Panc1 (cell line): ENCODE data around the gene NUDT3. TPM values are rescaled to one million over a fixed set of nuclear protein-coding genes. Genes with fewer than 3 reads are reported as not detected.

ENCODE experiments used
- ATAC-seq: fragments of 200-7000 bp; cut with Tn5 transposase; 2 replicates; pipeline ENCODE4 v1.9.1; 2020; ENCODE audit warnings: mild to moderate bottlenecking, moderate library complexity
- BruUV-seq: library from RNA; stranded (reverse); fragments of 400-500 nt; replicated peaks from 2 replicates; lab custom pipeline; 2021; lab: Mats Ljungman, UMichigan
- CTCF ChIA-PET: fragments of 300-600 bp; sonication (Branson Sonifier 250); formaldehyde crosslinking; loops from one replicate; lab custom pipeline; 2022; ENCODE audit warnings: antibody characterized with exemption; lab: Charles Lee
- POLR2A ChIA-PET: fragments of 300-600 bp; sonication (Branson Sonifier 250); formaldehyde crosslinking; loops from one replicate; lab custom pipeline; 2022; ENCODE audit warnings: antibody characterized with exemption; lab: Charles Lee
- DNase-seq: peaks from one replicate; pipeline ENCODE4 v3.0.0-alpha.2; 2010; ENCODE audit warnings: low read depth, low spot score
- H3K27ac ChIP-seq: 2 replicates; pipeline ENCODE4 v1.5.1; 2011; ENCODE audit warnings: mild to moderate bottlenecking, low read length, inconsistent platforms
- H3K27me3 ChIP-seq: fragments of 200-500 bp; sonication (Bioruptor generic); 2 replicates; pipeline ENCODE4 v1.6.0; 2014; ENCODE audit warnings: low read length, inconsistent platforms; ENCODE audit not compliant: control insufficient read depth, insufficient read depth
- H3K36me3 ChIP-seq: fragments of 200-500 bp; sonication (Bioruptor generic); 2 replicates; pipeline ENCODE4 v1.5.1; 2014; ENCODE audit warnings: inconsistent platforms, mild to moderate bottlenecking, low read length, moderate library complexity; ENCODE audit not compliant: control insufficient read depth, insufficient read depth
- H3K4me1 ChIP-seq: 2 replicates; pipeline ENCODE4 v1.5.1; 2011; ENCODE audit warnings: inconsistent platforms, mild to moderate bottlenecking, low read length, moderate library complexity; ENCODE audit not compliant: control insufficient read depth, insufficient read depth
- H3K4me3 ChIP-seq, 2 experiments: 2 replicates each; pipeline ENCODE4 v1.5.1; 2011 to 2012; ENCODE audit warnings: low read depth in 2 of 2, low read length in 2 of 2, mild to moderate bottlenecking in 2 of 2, inconsistent platforms in 1 of 2, moderate library complexity in 1 of 2
- H3K9me3 ChIP-seq: fragments of 200-500 bp; sonication (Bioruptor generic); 2 replicates; pipeline ENCODE4 v1.5.1; 2014; ENCODE audit warnings: low read depth, mild to moderate bottlenecking, inconsistent platforms, low read length, moderate library complexity; ENCODE audit not compliant: control insufficient read depth, insufficient read depth
- POLR2AphosphoS5 ChIP-seq: IDR thresholded peaks from 2 replicates; pipeline ENCODE4 v1.6.1; 2012; ENCODE audit warnings: mild to moderate bottlenecking, low read depth, low read length, moderate library complexity
- SIN3A ChIP-seq: IDR thresholded peaks from 2 replicates; pipeline ENCODE4 v1.6.1; 2012; ENCODE audit warnings: low read depth, mild to moderate bottlenecking, low read length, moderate library complexity, borderline replicate concordance; ENCODE audit not compliant: insufficient read depth
- TCF7L2 ChIP-seq: IDR thresholded peaks from 2 replicates; pipeline ENCODE4 v1.6.1; 2011; ENCODE audit warnings: mild to moderate bottlenecking, low read depth, low read length, inconsistent platforms
- in situ Hi-C: cut with HindIII; loops from 2 replicates; pipeline ENCODE4 v1.10.0; 2016; ENCODE audit warnings: low sequenced_read_pairs, low pct_unique_long_range_greater_than_20kb
- intact Hi-C: fragments of 100-400 bp; cut with micrococcal nuclease; formaldehyde crosslinking; loops from one replicate; pipeline ENCODE4 v1.10.0; 2022; ENCODE audit not compliant: unreplicated experiment
- total RNA-seq: library from RNA; stranded (reverse); gene quantifications from one replicate; pipeline ENCODE4 v1.2.1, GENCODE V29; 2021; ENCODE audit not compliant: unreplicated experiment
- TF ChIP-seq, protein P1 (sequence below): fragments of 450-650 bp; IDR thresholded peaks from 2 replicates; pipeline ENCODE4 v1.5.1; 2017; ENCODE audit warnings: mild to moderate bottlenecking
- TF ChIP-seq, protein P2 (sequence below), 2 experiments: IDR thresholded peaks; 2 replicates each; pipeline ENCODE4 v1.6.1; 2011 to 2012; ENCODE audit warnings: low read depth in 2 of 2, control low read depth in 1 of 2, low read length in 1 of 2, mild to moderate bottlenecking in 1 of 2, moderate library complexity in 1 of 2; ENCODE audit not compliant: insufficient read depth in 1 of 2

NUDT3 gene
- total RNA-seq, 1 experiment from 2014 or later: 25.9 TPM

DNA sequence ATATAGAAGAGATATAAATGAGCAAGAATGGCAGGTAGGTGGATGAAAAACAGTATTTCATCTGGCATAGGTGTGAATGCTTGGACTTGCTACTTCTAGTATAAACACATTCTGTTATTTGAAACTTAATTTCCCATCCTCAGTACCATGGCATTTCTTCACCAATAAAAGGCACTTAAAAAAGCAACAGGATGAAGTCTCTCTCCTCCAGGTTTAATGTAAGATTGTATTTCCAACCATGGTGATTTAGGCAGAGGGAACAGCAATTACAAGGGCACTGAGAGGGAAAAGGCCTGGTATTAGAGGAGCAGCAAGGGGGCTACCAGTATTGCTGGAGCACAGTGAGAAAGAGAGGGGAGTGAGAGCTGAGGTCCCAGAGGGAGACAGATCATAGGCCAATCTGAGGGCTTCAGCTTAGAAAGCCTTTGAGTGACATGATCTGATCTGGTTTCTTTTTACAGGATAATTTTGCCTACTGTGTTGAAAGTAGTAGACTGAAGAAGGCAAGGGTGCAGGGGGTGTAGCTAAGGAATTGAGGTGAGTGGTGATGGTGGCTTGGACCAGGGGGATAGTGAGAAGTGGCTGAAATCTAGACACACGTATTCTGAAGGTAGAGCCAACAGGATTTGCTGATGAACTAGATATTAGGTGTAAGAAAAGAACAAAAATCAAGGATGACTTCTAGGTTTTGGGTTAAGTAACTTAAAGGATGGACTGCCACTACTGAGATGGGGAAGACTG is 75.9 kb downstream of the NUDT3 start:
- Histone ChIP-seq H3K36me3 (no peaks in the 10 kb centered on the region), H3K4me3 (no peak overlapping the region), H3K27me3 (no peaks in the 10 kb centered on the region), H3K4me1 (no peaks in the 10 kb centered on the region), H3K27ac (no peak overlapping the region), H3K9me3 (no peaks in the 10 kb centered on the region)
- no peak; the same call in 1 of the 2 replicates for ATAC-seq
- intact Hi-C loops (no loop called here), in situ Hi-C loops (no loop called here)
- POLR2A ChIA-PET: no interaction called here
- CTCF ChIA-PET: no interaction called here
- TF ChIP-seq SIN3A: no peak
- no peak for TF ChIP-seq TCF7L2
- TF ChIP-seq POLR2AphosphoS5: no peak
- TF ChIP-seq, protein P1, sequence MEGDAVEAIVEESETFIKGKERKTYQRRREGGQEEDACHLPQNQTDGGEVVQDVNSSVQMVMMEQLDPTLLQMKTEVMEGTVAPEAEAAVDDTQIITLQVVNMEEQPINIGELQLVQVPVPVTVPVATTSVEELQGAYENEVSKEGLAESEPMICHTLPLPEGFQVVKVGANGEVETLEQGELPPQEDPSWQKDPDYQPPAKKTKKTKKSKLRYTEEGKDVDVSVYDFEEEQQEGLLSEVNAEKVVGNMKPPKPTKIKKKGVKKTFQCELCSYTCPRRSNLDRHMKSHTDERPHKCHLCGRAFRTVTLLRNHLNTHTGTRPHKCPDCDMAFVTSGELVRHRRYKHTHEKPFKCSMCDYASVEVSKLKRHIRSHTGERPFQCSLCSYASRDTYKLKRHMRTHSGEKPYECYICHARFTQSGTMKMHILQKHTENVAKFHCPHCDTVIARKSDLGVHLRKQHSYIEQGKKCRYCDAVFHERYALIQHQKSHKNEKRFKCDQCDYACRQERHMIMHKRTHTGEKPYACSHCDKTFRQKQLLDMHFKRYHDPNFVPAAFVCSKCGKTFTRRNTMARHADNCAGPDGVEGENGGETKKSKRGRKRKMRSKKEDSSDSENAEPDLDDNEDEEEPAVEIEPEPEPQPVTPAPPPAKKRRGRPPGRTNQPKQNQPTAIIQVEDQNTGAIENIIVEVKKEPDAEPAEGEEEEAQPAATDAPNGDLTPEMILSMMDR: no peak
- TF ChIP-seq, protein P2, sequence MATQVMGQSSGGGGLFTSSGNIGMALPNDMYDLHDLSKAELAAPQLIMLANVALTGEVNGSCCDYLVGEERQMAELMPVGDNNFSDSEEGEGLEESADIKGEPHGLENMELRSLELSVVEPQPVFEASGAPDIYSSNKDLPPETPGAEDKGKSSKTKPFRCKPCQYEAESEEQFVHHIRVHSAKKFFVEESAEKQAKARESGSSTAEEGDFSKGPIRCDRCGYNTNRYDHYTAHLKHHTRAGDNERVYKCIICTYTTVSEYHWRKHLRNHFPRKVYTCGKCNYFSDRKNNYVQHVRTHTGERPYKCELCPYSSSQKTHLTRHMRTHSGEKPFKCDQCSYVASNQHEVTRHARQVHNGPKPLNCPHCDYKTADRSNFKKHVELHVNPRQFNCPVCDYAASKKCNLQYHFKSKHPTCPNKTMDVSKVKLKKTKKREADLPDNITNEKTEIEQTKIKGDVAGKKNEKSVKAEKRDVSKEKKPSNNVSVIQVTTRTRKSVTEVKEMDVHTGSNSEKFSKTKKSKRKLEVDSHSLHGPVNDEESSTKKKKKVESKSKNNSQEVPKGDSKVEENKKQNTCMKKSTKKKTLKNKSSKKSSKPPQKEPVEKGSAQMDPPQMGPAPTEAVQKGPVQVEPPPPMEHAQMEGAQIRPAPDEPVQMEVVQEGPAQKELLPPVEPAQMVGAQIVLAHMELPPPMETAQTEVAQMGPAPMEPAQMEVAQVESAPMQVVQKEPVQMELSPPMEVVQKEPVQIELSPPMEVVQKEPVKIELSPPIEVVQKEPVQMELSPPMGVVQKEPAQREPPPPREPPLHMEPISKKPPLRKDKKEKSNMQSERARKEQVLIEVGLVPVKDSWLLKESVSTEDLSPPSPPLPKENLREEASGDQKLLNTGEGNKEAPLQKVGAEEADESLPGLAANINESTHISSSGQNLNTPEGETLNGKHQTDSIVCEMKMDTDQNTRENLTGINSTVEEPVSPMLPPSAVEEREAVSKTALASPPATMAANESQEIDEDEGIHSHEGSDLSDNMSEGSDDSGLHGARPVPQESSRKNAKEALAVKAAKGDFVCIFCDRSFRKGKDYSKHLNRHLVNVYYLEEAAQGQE (IDR thresholded peaks at IDR 0.05; ENCODE audit: insufficient read depth in 1 of 2, low read depth in 2 of 2, low read length in 1 of 2): no peak
- BruUV-seq: no TSS peak
- DNase-seq: no peak

DNA sequence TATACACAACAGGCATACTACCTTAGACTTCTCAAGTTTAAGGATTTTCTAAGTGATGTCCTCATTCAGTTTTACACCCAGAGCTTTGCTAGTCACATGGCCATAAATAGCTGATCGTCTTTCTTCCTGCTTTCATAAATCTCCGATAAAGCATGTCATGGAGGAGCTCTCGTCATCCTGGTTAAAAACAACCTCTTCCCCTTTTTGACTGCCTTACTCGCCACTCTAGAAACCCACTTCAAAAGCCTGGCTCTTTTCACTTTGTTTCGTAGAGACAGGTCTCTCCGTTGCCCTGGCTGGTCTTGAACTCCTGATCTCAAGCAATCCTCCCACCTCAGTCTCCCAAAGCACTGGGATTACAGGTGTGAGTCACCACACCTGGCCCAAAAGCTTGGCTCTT is 76.7 kb downstream of the NUDT3 start:
- no peak overlapping the region for H3K27ac ChIP-seq
- TF ChIP-seq POLR2AphosphoS5 (no peak), SIN3A (no peak), TCF7L2 (no peak)
- TF ChIP-seq, protein P1: no peak
- TF ChIP-seq, protein P2 (IDR thresholded peaks at IDR 0.05; ENCODE audit: insufficient read depth in 1 of 2, low read depth in 2 of 2, low read length in 1 of 2): no peak
- no peaks in the 10 kb centered on the region for H3K4me1 ChIP-seq
- H3K36me3 ChIP-seq: no peaks in the 10 kb centered on the region
- no TSS peak for BruUV-seq
- no peak for DNase-seq
- POLR2A ChIA-PET: no interaction called here
- H3K27me3 ChIP-seq: no peaks in the 10 kb centered on the region
- H3K9me3 ChIP-seq: no peaks in the 10 kb centered on the region
- CTCF ChIA-PET: no interaction called here
- no peak overlapping the region for H3K4me3 ChIP-seq
- in situ Hi-C loops: no loop called here
- intact Hi-C loops: no loop called here
- no peak for ATAC-seq
